Measurements from ENCODE around the gene TAMALIN.
A peak's percentile ranks its signal among the peaks of the same experiment; 100 is the strongest.
"Not testable (repeated sequence)": the region's sequence is repeated elsewhere in the genome, so short reads cannot be mapped to it uniquely, and the experiment has no call there.

TAMALIN gene

DNA sequence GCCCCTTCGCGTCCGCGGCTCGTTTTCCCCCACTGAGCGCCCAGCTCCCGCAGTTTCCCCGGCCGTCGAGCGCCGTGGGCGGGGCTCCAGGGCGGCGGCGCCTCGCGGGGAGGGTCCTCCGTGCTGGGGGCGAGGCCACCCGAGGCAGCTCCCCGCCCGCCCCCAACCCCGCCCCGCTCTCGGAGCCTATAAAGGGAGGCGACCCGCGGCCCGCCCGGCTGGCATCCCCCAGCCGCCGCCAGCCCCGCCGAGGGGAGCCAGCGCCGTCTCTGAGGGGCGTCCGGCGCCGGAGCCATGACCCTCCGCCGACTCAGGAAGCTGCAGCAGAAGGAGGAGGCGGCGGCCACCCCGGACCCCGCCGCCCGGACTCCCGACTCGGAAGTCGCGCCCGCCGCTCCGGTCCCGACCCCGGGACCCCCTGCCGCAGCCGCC lies at the start of gene TAMALIN:
Gene TAMALIN, plus strand, starts transcription at position 221 of the 432 bp plus-strand sequence. Its CDS starts 74 bp downstream, at position 295.
- peak; percentile 20 for DNase-seq

- no peak for DNase-seq
These were observed 48.2 kb upstream of the TAMALIN start for GRCh38 chr12:51958542-51958941.

GRCh38 chr12:51959211-51959610 lies 47.5 kb upstream of the TAMALIN start:
- no peak for DNase-seq

- no peak for DNase-seq
These were observed 46.8 kb upstream of the TAMALIN start for GRCh38 chr12:51959921-51960320.

DNA sequence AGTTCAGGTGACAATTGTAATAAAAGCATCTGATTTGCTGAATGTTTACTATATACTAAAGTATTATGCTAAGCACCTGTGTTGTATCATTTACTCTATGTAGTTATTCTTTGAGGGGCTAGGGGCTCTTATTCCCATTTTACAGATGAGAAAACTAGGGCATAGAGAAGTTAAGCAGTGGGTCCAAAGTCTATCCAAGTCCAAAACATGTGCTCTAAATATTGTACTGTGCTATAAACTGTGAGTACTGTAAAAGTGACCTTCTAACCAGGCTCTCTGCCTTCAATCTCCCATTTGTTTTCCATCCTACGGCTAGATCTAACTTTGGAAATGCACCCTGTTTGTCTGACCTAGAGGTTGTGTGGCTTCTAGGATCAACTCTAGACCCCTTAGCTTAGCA lies 46.3 kb upstream of the TAMALIN start:
- no peak for DNase-seq

GRCh38 chr12:51960890-51961289 lies 45.9 kb upstream of the TAMALIN start:
- no peak for DNase-seq

DNA sequence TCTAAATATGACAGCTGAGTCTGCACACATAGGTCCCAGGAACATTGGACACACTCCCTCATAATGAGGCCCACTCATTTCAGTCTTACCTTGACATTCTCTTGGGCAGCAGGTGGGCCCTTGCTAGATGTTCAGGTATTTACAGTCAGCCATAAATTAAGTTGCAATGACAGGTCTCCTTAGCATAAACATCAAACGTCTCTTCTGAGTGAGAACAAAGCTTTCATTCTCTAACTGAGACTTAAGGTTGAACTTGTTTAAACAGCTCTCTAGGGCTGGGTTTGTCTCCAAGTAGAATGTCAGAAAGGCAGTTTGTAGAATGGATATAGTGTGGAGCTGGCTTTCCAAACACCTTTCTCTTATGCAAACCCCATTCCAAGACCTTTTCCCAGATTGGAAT lies 44.9 kb upstream of the TAMALIN start:
- DNase-seq, result no peak

DNA sequence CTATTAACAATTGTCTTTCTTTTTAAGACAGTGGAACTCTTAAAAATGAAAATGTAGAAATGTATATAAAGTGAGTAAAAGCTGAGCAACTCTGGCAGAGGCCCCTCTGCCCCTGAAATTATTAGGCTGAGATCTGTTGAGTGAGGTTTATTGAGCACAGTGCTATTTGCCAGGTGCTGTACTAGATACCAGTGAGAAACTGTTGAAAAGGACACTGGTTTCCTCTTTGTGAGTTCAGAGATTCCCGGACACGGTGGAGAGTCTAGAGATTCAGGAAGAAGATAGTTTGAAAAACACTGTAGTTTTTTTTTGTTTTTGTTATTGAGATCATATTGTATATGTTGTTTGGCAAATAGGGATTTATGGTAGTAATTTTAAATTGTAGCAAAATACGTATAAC lies 44.0 kb upstream of the TAMALIN start:
- DNase-seq, result no peak

DNA sequence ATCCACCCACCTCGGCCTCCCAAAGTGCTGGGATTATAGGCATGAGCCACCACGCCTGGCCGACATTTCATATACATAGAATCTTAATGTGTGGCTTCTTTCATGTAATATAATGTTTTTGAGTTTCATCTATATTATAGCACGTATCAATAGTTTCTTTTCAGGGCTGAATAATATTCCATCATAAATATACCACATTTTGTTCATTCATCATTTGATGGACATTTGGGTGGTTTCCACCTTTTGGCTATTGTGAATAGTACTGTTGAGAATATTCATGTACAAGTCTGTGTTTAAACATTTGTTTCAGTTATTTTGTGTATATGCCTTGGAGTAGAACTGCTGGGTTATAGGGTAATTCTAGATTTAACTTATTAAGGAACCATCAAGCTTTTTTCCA lies 43.3 kb upstream of the TAMALIN start:
- DNase-seq, result no peak

DNA sequence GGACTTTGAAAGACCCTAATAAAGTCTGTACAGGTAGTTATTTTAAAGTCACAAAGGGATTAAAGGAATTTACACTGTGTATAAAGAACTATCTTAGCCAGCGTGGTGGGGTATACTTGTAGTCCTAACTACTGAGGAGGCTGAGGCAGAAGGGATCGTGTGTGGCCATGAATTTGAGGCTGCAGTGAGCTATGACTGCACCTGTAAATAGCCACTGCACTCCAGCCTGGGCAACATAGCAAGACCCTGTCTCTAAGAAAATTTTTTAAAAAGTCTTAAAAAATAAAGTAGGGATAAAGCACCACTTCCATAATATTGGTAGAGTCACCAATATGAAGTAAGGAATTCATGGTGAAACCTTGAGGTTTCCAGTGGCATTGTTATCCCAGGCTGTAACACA lies 37.1 kb upstream of the TAMALIN start:
- DNase-seq, result no peak

GRCh38 chr12:51970904-51971646 lies 35.7 kb upstream of the TAMALIN start:
- DNase-seq, result peak; percentile 22

DNA sequence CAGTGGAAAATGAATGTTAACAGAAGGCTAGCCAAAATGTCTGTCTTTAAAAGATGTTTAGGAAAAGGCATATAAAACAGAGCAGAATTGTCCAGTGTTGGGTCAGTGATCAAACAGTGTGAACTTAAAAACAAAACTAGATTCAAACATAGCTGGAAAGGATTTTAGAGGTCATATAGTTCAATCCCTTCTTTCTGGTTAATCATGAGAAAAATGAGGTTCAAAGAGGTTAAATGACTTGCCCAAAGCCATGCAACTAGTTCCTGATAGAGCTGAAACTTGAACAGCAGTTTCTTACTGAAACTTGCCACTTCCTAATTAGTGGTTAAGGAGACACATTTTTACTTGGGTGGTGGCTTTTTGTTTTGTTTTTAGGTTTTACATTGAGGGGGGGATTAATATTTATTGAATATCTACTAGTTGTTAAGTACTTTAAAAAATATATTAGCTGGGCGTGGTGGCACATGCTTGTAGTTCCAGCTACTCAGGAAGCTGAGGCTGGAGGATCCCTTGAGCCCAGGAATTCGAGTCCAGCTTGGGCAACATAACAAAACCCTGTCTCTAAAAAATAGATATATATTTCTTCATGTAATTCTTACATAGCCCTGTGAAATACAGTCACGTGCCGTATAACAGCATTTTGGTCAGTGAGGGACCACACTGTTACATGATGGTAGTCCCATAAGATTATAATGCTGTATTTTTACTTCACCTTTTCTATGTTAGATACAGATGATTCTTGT lies 34.9 kb upstream of the TAMALIN start:
- DNase-seq, result no peak

- DNase-seq, result peak; percentile 39
These were observed 34.3 kb upstream of the TAMALIN start for GRCh38 chr12:51972422-51972812.

GRCh38 chr12:51972849-51973273 lies 33.9 kb upstream of the TAMALIN start:
- peak; percentile 86 for DNase-seq

DNA sequence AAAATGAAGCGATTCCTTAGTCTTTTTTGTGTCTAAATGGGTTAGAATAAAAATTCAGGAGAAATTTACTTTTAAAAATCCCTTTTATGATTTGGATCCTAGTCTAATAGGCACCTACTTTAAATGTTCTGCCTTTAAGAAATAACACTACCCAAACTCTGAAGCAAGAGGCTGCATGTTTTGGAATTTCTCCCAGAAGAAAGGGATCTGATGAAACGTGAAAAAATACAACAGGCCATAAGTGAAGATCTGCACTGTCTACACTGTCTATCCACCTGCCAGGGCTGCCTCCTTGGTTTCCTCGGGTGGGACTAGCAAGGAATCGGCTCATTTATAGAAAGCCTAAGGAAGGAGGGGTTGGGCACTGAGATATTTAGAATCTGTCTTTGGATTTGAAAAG lies 33.2 kb upstream of the TAMALIN start:
- DNase-seq, result no peak

- no peak for DNase-seq
These were observed 32.1 kb upstream of the TAMALIN start for GRCh38 chr12:51974646-51975045.

- DNase-seq, result no peak
These were observed 31.6 kb upstream of the TAMALIN start for GRCh38 chr12:51975196-51975595.

- no peak for DNase-seq
These were observed 30.2 kb upstream of the TAMALIN start for GRCh38 chr12:51976376-51977160.

GRCh38 chr12:51977320-51977753 lies 29.4 kb upstream of the TAMALIN start:
- DNase-seq, result no peak

DNA sequence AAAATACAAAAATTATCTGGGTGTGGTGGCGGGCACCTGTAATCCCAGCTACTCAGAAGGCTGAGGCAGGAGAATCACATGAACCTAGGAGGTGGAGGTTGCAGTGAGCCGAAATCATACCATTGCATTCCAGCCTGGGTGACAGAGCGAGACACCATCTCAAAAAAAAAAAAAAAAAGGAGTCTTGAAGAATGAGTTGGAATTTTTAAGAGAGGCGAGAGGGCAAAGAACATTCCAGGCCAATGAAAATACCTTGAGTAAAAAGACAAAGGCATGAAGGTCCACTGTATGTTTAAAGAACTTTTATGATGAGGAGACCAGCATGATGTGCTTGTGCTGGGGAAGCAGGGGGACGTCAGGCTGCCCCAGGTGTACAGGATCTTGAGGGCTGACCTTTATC lies 27.4 kb upstream of the TAMALIN start:
- not testable (repeated sequence) for DNase-seq

DNA sequence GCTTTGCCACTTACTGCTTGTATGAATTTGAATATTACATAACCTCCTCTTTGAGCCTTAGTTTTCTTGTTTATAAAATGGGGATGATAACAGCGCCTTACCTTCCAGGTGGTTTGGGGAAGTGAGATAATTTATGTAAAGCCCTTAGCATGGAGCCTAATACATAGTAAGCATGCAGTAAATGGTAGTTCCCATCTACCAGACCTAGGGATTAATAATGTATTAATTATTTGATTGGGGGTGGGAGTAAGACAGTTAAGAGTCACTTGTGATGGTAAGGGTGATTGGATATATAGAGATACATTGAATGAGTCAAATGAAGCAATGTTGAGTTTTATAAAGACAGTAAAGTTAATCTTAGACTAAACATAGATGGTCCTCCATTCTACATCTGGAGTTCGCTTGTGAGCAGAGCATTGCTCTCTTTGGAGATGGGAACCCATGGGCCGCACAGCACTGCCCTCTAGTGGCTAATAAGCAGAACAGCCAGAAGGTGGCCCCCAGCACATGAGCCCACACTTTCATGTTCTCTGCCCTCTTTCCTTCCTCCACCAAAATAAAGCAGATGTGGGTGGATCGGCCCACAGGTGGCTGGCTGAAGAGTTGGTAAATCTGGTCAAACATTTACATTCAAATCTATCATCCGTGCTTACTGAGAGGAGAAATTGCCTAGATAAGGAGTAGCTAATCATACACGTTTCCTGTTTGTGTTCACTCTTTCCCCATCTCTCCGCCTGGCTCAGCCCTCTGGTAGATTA lies 26.5 kb upstream of the TAMALIN start:
- peak; percentile 80 for DNase-seq

GRCh38 chr12:51980809-51981127 lies 26.0 kb upstream of the TAMALIN start:
- DNase-seq, result no peak

- DNase-seq, result no peak
These were observed 22.1 kb upstream of the TAMALIN start for GRCh38 chr12:51984657-51985056.
